ENCODE results near the gene CLDN22. TPM values are rescaled to one million over a fixed set of nuclear protein-coding genes. Genes with fewer than 3 reads are reported as not detected.
A peak's percentile ranks its signal among the peaks of the same experiment; 100 is the strongest.

CLDN22 gene
- total and polyA plus RNA-seq, 9 of the 15 experiments (the other 6 are each of a cell fraction or from before 2014, with no cell fraction given): 0.21 TPM; not detected in 8

- TF ChIP-seq TRIM24 (IDR thresholded peaks at IDR 0.05): peak; percentile 48 to 55; a peak in 3 of 4 replicates
These were observed 15.4 kb upstream of the CLDN22 start (continued) for GRCh38 chr4:183335369-183335940.

DNA sequence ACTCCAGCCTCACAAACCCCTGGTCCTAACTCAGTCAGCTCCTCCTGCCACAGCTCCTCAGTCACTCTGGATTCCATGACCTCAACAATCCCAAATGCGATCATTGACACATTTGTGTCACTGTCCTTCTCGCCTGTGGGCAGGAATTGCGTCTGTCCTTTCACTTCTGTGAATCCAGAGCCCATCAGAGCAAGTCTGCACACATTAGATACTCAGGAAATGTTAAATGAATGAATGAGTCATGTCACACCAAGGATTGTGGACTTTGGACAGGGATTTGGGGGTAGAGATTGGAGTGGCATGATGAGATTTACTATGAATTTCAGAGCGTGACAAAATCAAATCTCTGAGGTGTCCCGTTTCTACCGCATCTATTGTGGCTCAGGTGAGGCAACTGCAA, 13.9 kb upstream of the CLDN22 start:
- Histone ChIP-seq H3K9ac (ENCODE audit: insufficient read depth in 1 of 2, low read depth in 2 of 2, low read length in 2 of 2) (no peak overlapping the region), H3K4me2 (ENCODE audit: insufficient read depth, low read length) (no peak overlapping the region), H3K9me3 (replicated peaks; ENCODE audit: control insufficient read depth, insufficient read depth, low read depth, low read length) (no peaks in the 10 kb centered on the region), H3K36me3 (ENCODE audit: control insufficient read depth, insufficient read depth, low read length) (no peaks in the 10 kb centered on the region), H4K20me1 (replicated peaks; ENCODE audit: control insufficient read depth, insufficient read depth, low read length) (no peaks in the 10 kb centered on the region), H3K4me3 (no peak overlapping the region), H3K27ac (ENCODE audit: extremely low read depth, low read depth, low read length) (no peak overlapping the region), H2AFZ (ENCODE audit: low read depth, low read length) (no peak overlapping the region), H3K27me3 (ENCODE audit: control insufficient read depth in 2 of 2, insufficient read depth in 2 of 2, low read length in 2 of 2) (peaks cover 2 to 27% of the 10 kb centered on the region in 2 experiments; a peak in 2 of 5 replicates), H3K4me1 (replicated peaks in 1 of 2; ENCODE audit: control insufficient read depth in 2 of 2, insufficient read depth in 2 of 2, low read length in 2 of 2) (peaks cover 0 to 8% of the 10 kb centered on the region in 2 experiments; a peak in 3 of 5 replicates), H3K9me1 (ENCODE audit: control insufficient read depth, insufficient read depth, low read length) (no peaks in the 10 kb centered on the region), H3K79me2 (ENCODE audit: control insufficient read depth, insufficient read depth, low read length) (no peaks in the 10 kb centered on the region)
- 22% methylated on average over 6 of the region's 6 CpGs for WGBS (ENCODE audit: insufficient coverage, low coverage, missing lambda C conversion rate)
- FAIRE-seq (peak; percentile 15), DNase-seq (ENCODE audit: extremely low read depth in 1 of 4, low spot score in 3 of 4) (no peak), ATAC-seq (no peak)
- POLR2A ChIA-PET: no interaction called here
- CTCF ChIA-PET (ENCODE audit: low intra/inter-chr PET ratio): no interaction called here
- TF ChIP-seq CBFA2T3 (IDR thresholded peaks at IDR 0.05) (peak; percentile 46), ELF1 (tag; IDR thresholded peaks at IDR 0.05) (no peak), HDAC2 (IDR thresholded peaks at IDR 0.05) (0 out of 2 replicates have a peak, but pooled peaks have one; percentile 19), CREM (IDR thresholded peaks at IDR 0.05; ENCODE audit: low read depth) (0 out of 2 replicates have a peak, but pooled peaks have one; percentile 11), ARID1B (IDR thresholded peaks at IDR 0.05) (peak; percentile 14; the same call in 1 of the 2 replicates), FOXM1 (IDR thresholded peaks at IDR 0.05; ENCODE audit: low read depth) (no peak), FOXM1 (CRISPR knock-in tag; IDR thresholded peaks at IDR 0.05; ENCODE audit: low read depth) (no peak), NFRKB (IDR thresholded peaks at IDR 0.05; ENCODE audit: low read depth) (no peak), SMARCC2 (IDR thresholded peaks at IDR 0.05; ENCODE audit: low read depth) (no peak), GABPA (tag; conservative IDR thresholded peaks at IDR 0.05; ENCODE audit: low read depth) (no peak), RCOR1 (IDR thresholded peaks at IDR 0.05; ENCODE audit: borderline replicate concordance in 1 of 2, low read depth in 2 of 2, low read length in 2 of 2) (peak in 1 of 2 experiments; percentile 55; a peak in 1 of 4 replicates), RFX7 (CRISPR knock-in tag; IDR thresholded peaks at IDR 0.05) (no peak), HMGN3 (IDR thresholded peaks at IDR 0.05; ENCODE audit: borderline replicate concordance, extremely low read depth, insufficient read length, low read depth, low read length) (no peak), KDM1A (IDR thresholded peaks at IDR 0.05) (peak; percentile 77 to 84; a peak in 3 of 4 replicates), ZNF561 (CRISPR knock-in tag; conservative IDR thresholded peaks at IDR 0.05) (no peak)
- TF ChIP-seq, protein P1, sequence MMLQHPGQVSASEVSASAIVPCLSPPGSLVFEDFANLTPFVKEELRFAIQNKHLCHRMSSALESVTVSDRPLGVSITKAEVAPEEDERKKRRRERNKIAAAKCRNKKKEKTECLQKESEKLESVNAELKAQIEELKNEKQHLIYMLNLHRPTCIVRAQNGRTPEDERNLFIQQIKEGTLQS (IDR thresholded peaks at IDR 0.05): peak; percentile 28; the same call in 1 of the 2 replicates
- TF ChIP-seq, protein P1 (CRISPR knock-in tag; conservative IDR thresholded peaks at IDR 0.05): no peak
- no TSS peak for BruUV-seq (replicated peaks)
- intact Hi-C loops (cut with micrococcal nuclease): no loop called here
- in situ Hi-C loops (cut with MboI): no loop called here

Data from K562 (cell line).